Measurements from ENCODE around the gene PITPNM2.
"Not testable (repeated sequence)": the region's sequence is repeated elsewhere in the genome, so short reads cannot be mapped to it uniquely, and the experiment has no call there.

Gene PITPNM2

GRCh38 chr12:123119808-123120207, 31.1 kb downstream of the PITPNM2 start:
- DNase-seq, result peak; percentile 65

DNA sequence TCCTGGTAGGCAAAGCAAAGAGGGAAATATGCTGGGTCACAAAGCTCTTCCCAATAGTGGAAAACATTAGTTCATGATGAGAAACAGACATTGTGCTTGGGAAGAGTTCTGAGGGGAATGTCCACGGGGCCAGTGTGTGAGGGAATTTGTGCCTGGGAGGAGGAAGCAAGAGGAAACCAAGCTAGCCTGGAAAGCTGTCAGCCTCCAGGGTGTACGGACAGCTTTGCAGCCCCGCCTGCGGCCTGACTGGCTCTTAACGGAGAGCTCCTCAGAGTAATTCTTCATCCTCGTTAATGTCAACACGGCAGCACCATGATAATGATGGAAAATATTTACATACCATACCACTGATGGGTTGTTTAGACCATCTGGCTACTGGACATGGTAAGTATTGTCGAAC, 32.4 kb downstream of the PITPNM2 start:
- DNase-seq, result no peak

DNA sequence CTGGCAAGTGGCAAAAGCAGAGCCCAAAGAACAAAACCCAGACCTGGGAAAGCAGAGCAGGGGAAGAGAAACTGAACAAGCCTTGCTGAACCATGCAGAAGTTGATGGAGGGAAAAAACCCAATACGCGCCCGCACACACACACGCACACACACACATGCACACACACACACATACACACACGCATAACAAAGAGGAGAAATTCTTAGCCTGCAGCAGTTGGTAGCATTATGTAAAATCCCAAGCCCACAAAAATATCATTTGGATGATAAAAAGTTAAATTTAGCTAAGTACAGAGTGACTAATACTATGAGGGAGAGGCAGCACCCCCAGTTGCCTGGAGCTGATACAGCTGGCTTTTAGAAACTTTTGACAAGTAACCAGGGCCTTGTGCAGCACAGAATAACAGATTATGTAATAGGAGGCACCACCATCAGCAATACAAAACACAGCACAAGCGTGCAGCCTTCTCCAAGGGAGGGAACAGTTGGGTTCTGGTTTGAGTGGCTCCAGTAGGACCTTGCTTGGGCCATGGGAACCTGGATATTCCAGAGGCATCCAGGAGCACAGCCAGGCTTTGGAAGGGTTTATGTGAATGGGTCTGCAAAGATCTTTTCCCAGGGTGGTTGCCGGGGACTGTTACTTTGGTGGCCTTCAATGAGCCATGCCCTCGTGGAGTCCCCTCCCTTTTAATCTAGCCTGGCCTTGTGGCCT, 35.3 kb downstream of the PITPNM2 start:
- no peak for DNase-seq

- no peak for DNase-seq
Observed at GRCh38 chr12:123114304-123115083, 36.4 kb downstream of the PITPNM2 start.

GRCh38 chr12:123113026-123113425, 37.9 kb downstream of the PITPNM2 start:
- DNase-seq, result no peak

GRCh38 chr12:123111498-123112165, 39.3 kb downstream of the PITPNM2 start:
- no peak for DNase-seq

DNA sequence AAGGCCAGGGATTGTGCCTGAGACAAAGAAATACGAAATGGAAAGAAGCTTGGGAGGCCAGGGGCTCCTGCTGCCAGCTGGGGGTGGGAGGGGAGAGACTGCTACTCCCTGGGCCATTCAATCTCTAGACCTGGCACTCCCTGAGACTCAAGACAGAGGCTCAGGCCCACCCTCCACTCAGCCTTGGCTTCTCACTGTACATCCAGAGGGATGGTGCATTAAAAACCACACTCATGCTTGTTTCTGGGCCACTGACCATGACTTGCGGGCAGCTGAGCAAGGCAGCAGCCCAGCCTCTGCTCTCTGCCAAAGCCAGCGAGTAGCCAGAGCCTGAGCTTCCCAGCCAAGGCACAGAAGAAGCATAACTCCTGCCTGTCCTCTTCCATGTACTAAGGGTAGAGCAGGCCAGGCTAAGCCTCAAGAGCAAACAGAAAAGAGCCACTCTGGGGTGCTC, 41.5 kb downstream of the PITPNM2 start:
- no peak for DNase-seq

DNA sequence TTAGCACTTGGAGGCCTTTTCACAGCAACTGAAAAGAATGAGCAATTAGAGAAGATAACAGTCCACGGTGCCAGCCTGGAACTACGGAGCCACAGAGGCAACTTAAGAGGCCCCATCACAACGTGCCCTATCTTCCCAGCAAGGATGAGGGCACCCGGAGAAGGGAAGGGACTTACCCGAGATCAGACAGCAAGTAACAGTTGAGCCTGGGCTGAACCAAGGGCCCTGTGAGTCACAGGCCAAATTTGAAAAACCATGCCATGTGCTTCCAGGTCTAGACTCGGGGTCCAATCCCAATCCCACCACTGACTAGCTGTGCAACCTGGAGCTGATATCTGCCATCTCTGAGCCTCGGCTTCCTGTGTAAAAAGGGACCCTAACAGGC, 42.2 kb downstream of the PITPNM2 start:
- DNase-seq, result no peak

GRCh38 chr12:123107926-123108681, 42.8 kb downstream of the PITPNM2 start:
- no peak for DNase-seq

DNA sequence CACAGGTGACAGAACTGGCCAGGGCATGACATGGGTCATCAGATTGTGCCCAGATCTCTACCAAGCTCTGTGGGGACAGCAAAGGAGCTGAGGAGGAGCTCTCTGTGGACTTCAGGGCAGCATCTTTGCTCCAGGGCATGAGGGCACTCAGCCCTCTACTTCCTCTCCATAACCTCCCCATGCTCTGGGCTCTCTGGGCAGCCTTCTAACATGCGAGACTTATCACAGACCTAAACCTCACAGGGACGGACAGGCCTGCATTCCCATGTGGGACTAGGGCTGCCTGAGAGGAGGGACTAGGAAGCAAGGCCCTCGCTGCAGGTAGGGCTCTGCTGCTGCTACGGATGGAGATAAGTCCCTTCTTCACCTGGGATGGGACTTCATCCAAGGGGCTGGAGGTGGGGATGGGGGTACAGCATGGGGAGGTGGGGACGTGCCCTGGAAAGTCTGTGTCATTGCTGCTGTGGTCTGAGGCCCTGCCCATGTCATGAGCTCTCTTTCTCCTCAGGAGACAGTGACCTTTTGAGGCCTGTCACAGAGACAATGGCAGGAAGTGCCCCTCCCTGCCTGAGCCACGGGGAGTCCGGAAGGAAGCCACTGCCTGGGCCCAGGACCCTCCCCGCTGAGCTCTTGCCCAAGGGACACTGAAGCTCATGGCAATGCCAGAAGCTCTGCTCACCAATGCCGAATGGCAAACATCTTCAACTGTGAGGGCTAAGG, 44.1 kb downstream of the PITPNM2 start:
- peak; percentile 61 for DNase-seq

DNA sequence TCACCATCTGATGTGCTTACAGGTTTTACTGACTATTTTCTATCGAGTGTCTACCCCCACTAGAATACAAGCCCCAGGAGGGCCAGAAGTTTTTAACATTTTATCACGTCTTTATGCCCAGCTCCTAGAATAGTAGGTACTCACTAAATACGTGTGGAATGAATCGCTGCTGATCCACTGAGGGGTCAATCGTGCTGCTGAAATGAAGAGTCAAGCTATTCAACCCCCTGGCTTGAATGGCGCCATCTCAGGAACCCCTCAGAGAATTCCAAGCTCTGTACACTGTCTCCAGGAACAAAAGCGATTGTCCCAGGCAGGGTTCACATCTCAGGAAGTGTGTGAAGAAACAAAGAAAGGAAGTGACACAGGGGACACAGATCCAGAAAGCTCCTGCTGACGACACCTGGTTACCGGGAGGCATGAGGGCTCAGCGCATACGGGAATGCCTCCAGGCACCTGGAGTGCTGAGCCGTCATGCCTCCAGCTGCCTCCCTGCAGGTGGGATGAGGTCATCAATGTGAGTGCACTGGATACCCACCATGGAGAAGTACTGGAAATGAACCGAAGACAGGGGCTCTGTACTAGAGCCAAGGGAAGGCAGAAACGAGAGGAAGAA, 45.6 kb downstream of the PITPNM2 start:
- DNase-seq, result no peak

- DNase-seq, result no peak
Observed at GRCh38 chr12:123104809-123105208, 46.1 kb downstream of the PITPNM2 start.

DNA sequence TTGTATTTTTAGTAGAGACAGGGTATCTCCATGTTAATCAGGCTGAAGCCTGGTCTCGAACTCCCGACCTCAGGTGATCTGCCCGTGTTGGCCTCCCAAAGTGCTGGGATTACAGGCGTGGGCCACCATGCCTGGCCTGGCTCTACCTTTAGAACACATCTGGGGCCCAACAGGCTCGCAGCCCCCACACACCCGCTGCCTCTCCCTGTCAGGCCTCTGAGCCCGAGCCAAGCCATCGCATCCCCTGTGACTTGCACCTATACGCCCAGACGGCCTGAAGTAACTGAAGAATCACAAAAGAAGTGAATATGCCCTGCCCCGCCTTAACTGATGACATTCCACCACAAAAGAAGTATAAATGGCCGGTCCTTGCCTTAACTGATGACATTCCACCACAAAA, 46.8 kb downstream of the PITPNM2 start:
- DNase-seq, result not testable (repeated sequence)

DNA sequence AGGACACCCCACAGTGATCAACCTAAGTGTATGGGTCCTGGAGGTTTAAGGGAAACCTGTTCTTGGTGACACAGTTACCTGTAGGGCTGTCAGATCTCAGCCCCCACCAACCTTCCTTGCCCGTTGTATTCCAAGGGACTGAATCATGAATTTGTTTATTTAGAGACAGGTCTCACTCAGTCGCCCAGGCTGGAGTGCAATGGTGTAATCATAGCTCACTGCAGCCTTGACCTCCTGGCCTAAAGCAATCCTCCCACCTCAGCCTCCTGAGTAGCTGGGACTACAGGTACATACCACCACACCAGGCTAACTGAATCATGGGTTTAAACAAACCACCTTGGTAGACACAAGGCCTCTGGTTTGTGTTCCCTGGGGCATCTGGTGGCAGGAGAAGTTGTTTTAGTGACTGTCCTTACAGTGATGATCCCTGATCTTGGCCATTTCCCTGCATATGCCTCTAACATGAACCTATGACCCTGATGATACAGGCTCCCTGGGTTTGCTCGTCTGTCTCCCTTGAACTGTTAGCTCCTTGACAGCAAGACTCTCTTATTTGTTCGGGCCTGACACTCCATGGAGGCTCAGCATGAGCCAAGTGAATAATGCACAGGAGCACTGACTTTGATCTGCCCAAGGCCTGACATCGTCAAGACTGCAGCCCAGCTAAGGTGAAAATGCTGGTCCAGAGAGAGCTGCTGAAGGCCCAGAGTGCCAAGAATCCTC, 47.9 kb downstream of the PITPNM2 start:
- no peak for DNase-seq

GRCh38 chr12:123102366-123102765, 48.5 kb downstream of the PITPNM2 start:
- DNase-seq, result no peak

GRCh38 chr12:123101526-123101925, 49.4 kb downstream of the PITPNM2 start:
- no peak for DNase-seq
